ENCODE measurements around the gene OR2V2. TPM values are rescaled to one million over a fixed set of nuclear protein-coding genes. Genes with fewer than 3 reads are reported as not detected.

Gene OR2V2
- total and polyA plus RNA-seq, 2 donors (not counting 3 experiments of a cell fraction or from before 2014, with no cell fraction given), result not detected

DNA sequence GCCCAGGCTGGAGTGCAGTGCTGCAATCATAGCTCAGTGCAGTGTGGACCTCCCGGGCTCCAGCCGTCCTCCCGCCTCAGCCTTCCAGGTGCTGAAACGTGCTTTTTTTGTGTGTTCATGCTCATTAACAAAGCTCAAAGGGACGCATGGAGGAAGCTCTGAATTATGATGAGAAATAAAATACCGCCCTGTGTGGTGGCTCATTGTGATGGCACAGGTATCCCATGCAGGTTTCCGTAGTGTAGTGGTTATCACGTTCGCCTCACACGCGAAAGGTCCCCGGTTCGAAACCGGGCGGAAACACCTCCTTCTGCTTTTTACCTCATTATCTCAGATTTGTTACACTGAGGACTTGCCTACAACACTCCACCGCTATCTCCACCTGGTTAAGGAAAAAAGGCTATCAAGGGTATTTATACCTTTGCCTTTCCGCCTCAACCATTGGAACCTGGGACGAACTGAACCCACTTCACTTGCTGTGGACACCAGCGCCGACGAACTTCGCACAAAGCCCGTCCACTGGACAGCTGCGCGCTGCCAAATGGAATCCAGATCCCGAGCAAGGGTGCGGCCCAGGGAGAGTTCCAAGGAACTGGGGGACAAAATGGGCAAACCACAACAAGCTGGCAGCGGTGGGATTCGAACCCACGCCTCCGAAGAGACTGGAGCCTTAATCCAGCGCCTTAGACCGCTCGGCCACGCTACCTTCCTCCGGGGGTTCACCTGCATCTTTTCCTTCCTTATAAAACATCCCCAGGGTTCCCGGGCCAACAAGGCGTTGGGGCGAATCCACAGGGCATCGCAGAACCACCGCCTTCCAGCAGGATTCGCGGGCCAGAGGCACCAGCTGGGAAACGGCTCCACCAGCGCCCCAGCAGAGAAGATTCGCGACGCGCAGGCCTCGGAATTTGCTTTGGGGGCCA lies 26.3 kb downstream of the OR2V2 start:
- ChIA-PET CTCF (interaction anchor here (1.2 to 2.7 kb wide), 7 partner anchors 9 to 389 kb away, joined by 3 to 11 read pairs (median 5); no protein-coding TSS in a partner anchor), POLR2A (interaction anchor here (0.8 to 1.5 kb wide), 2 partner anchors 10 to 12 kb away, joined by 3 to 4 read pairs; no protein-coding TSS in a partner anchor)
- Histone ChIP-seq H3K4me2 (ENCODE audit: insufficient read depth, low read length) (peak overlapping the region; percentile 73), H3K79me2 (ENCODE audit: control insufficient read depth, insufficient read depth, low read length) (no peaks in the 10 kb centered on the region), H3K36me3 (ENCODE audit: control insufficient read depth in 2 of 2, extremely low read depth in 1 of 2, insufficient read depth in 2 of 2, low read length in 2 of 2) (no peaks in the 10 kb centered on the region), H3K9ac (replicated peaks; ENCODE audit: extremely low read depth, insufficient read depth, low read length) (no peak overlapping the region), H3K27me3 (ENCODE audit: control insufficient read depth in 2 of 2, insufficient read depth in 2 of 2, low read length in 2 of 2) (peaks cover 15 to 19% of the 10 kb centered on the region in 2 experiments), H2AFZ (ENCODE audit: low read depth, low read length) (peak overlapping the region; percentile 48), H3K9me1 (replicated peaks; ENCODE audit: control insufficient read depth, extremely low read depth, insufficient read depth, low read length) (no peaks in the 10 kb centered on the region), H4K20me1 (replicated peaks; ENCODE audit: control insufficient read depth, extremely low read depth, insufficient read depth, low read length) (no peaks in the 10 kb centered on the region), H3K9me3 (replicated peaks; ENCODE audit: control insufficient read depth, insufficient read depth, low read length) (no peaks in the 10 kb centered on the region), H3K4me3 (replicated peaks in 1 of 3; ENCODE audit: insufficient read depth in 1 of 3, low read depth in 1 of 3, low read length in 3 of 3) (peak overlapping the region in 1 of 3 experiments; percentile 14), H3K4me1 (ENCODE audit: control insufficient read depth, extremely low read depth, insufficient read depth, low read length) (peaks cover 7% of the 10 kb centered on the region), H3K27ac (ENCODE audit: insufficient read depth, low read depth, low read length) (no peak overlapping the region)
- dilution Hi-C loops (cut with MboI; ENCODE audit: extremely low pct_ligation_motif_present, low sequenced_read_pairs) (no loop called here), intact Hi-C loops (cut with micrococcal nuclease) (loop anchor here (1.0 to 2.0 kb wide), 2 partner anchors 9 to 15 kb away; no protein-coding TSS in a partner anchor)
- peak; percentile 82 for FAIRE-seq
- no TSS peak for BruUV-seq (replicated peaks)
- TF ChIP-seq POLR2AphosphoS5 (IDR thresholded peaks at IDR 0.05; ENCODE audit: insufficient read depth, low read depth, low read length) (no peak), EZH2 (IDR thresholded peaks at IDR 0.05; ENCODE audit: borderline replicate concordance, low read depth, low read length, severe bottlenecking) (no peak), FOS (IDR thresholded peaks at IDR 0.05; ENCODE audit: borderline replicate concordance, insufficient read depth, low read length) (no peak), GATA2 (IDR thresholded peaks at IDR 0.05; ENCODE audit: insufficient read depth, insufficient read length, low read depth, low read length) (no peak), JUN (IDR thresholded peaks at IDR 0.05; ENCODE audit: borderline replicate concordance, insufficient read depth, insufficient read length, low read depth) (no peak), POLR2A (IDR thresholded peaks at IDR 0.05; ENCODE audit: low read depth, low read length) (no peak), CTCF (IDR thresholded peaks at IDR 0.05; ENCODE audit: extremely low read depth in 1 of 2, insufficient read depth in 1 of 2, low read depth in 1 of 2, low read length in 2 of 2) (no peak), MYC (IDR thresholded peaks at IDR 0.05; ENCODE audit: low read depth, low read length) (no peak)
- TF ChIP-seq, protein P1, sequence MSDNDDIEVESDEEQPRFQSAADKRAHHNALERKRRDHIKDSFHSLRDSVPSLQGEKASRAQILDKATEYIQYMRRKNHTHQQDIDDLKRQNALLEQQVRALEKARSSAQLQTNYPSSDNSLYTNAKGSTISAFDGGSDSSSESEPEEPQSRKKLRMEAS (IDR thresholded peaks at IDR 0.05; ENCODE audit: insufficient read depth, insufficient read length), result no peak
- DNase-seq (ENCODE audit: low read depth, low spot score), result peak; percentile 43

Data from endothelial cell of umbilical vein (primary cell).